ENCODE measurements around the gene SPINK4.

SPINK4 gene

DNA sequence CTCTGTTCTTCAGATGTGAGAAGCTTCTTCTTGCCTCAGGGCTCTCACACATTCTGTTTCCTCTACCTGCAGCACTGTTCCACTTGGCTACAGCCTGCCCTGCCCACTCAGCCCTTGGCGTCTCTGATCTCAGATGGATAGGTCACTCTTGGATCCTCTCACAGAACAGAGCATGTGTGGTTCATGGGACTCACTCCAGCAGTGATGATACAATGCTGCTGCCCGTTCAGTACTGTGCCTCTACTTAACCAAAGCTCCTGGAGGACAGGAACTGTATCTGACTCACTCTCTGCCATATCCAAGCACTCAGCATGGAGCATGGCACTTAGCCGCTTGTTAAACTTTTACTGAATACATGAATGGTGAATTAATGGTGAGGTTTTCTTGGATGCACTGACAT lies 3.4 kb upstream of the SPINK4 start:
- H3K27ac ChIP-seq: no peak overlapping the region
- H3K4me3 ChIP-seq (ENCODE audit: low read depth in 1 of 2, low read length in 1 of 2): no peak overlapping the region
- TF ChIP-seq, protein P1, sequence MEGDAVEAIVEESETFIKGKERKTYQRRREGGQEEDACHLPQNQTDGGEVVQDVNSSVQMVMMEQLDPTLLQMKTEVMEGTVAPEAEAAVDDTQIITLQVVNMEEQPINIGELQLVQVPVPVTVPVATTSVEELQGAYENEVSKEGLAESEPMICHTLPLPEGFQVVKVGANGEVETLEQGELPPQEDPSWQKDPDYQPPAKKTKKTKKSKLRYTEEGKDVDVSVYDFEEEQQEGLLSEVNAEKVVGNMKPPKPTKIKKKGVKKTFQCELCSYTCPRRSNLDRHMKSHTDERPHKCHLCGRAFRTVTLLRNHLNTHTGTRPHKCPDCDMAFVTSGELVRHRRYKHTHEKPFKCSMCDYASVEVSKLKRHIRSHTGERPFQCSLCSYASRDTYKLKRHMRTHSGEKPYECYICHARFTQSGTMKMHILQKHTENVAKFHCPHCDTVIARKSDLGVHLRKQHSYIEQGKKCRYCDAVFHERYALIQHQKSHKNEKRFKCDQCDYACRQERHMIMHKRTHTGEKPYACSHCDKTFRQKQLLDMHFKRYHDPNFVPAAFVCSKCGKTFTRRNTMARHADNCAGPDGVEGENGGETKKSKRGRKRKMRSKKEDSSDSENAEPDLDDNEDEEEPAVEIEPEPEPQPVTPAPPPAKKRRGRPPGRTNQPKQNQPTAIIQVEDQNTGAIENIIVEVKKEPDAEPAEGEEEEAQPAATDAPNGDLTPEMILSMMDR (IDR thresholded peaks at IDR 0.05): no peak
- no peaks in the 10 kb centered on the region for H3K4me1 ChIP-seq (ENCODE audit: control insufficient read depth in 1 of 2, insufficient read depth in 1 of 2, low read depth in 1 of 2, low read length in 1 of 2)
- no peaks in the 10 kb centered on the region for H3K27me3 ChIP-seq
- no peaks in the 10 kb centered on the region for H3K9me3 ChIP-seq
- no peaks in the 10 kb centered on the region for H3K36me3 ChIP-seq

DNA sequence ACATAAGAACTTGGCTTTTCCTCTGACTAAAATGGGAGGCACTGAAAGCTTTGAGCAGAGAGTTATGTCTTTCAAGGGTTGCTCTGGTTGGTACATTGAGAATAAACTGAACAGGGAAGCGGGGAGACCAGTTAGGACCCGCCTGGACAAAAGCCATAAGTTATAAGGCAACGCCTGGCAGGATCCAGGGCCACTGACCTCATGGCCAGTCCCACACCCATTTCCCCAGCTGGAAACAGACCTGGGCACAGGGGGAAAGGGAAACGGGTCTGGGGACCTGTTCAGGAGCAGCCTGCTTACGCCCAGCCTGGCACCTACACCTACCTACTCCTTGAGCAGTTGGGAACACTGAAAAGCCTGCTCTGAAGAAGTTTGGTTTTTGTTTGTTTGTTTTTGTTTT lies 1.3 kb downstream of the SPINK4 start:
- Histone ChIP-seq H3K27me3 (no peaks in the 10 kb centered on the region), H3K4me3 (ENCODE audit: low read depth in 1 of 2, low read length in 1 of 2) (no peak overlapping the region), H3K4me1 (ENCODE audit: control insufficient read depth in 1 of 2, insufficient read depth in 1 of 2, low read depth in 1 of 2, low read length in 1 of 2) (peaks cover 0 to 3% of the 10 kb centered on the region in 2 experiments), H3K9me3 (no peaks in the 10 kb centered on the region), H3K27ac (no peak overlapping the region), H3K36me3 (no peaks in the 10 kb centered on the region)
- TF ChIP-seq, protein P1 (IDR thresholded peaks at IDR 0.05): no peak

DNA sequence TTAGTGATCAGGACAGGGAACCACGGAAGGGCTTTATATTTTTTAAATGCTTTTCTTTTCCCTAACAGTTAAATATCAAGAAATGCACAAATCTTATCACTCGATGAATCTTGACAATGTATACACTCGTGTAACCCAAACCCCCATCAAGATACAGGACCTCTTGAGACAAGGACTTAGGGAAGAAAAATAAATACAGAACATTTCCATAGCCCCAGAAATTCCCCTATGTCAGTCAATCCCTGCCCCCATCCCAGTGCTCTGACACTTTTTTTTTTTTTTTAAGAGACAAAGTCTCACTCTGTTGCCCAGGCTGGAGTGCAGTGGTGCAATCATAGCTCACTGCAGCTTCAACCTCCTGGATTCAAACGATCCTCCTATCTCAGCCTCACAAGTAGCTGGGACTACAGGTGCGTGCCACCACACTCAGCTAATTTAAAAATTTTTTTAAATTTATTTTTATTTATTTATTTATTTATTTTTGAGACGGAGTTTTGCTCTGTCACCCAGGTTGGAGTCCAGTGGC lies 2.7 kb downstream of the SPINK4 start:
- Histone ChIP-seq H3K36me3 (no peaks in the 10 kb centered on the region), H3K27ac (no peak overlapping the region), H3K9me3 (no peaks in the 10 kb centered on the region), H3K4me3 (ENCODE audit: low read depth in 1 of 2, low read length in 1 of 2) (no peak overlapping the region), H3K4me1 (ENCODE audit: control insufficient read depth in 1 of 2, insufficient read depth in 1 of 2, low read depth in 1 of 2, low read length in 1 of 2) (peaks cover 0 to 3% of the 10 kb centered on the region in 2 experiments), H3K27me3 (no peaks in the 10 kb centered on the region)
- TF ChIP-seq, protein P1 (IDR thresholded peaks at IDR 0.05): no peak

DNA sequence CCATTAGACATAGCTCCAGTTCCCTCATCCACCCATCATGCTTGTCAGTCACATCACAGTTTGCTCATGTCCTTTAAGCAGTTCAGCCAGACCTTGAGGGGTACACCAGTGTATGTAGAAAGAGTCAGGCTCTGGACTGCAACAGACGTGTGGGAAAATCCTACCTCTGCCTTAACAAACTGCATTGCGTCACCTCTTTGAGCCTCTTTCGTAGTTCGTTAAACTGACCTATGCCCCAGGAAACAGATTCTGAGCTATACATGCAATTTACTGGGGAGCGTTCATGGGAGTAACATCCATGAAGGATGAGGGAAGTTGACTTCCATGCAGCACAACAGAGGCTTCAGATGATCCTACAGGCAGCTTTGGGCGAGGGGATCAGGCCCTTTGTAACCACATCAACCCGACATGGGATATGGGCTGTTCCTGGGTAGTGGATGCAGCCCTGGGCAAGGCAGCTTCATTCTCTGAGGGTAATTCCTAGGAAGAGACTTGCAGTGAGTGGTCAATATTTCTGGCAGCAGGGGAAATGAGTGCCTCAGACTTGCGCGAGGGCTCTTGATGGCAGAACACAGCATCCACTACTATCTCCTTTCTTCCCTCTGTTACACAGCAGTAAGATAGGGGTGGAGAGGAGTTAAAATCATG lies 4.3 kb downstream of the SPINK4 start:
- no peaks in the 10 kb centered on the region for H3K9me3 ChIP-seq
- TF ChIP-seq, protein P1 (IDR thresholded peaks at IDR 0.05): no peak
- H3K4me3 ChIP-seq (ENCODE audit: low read depth in 1 of 2, low read length in 1 of 2): no peak overlapping the region
- no peaks in the 10 kb centered on the region for H3K27me3 ChIP-seq
- H3K27ac ChIP-seq: no peak overlapping the region
- peaks cover 7% of the 10 kb centered on the region for H3K36me3 ChIP-seq
- H3K4me1 ChIP-seq (ENCODE audit: control insufficient read depth in 1 of 2, insufficient read depth in 1 of 2, low read depth in 1 of 2, low read length in 1 of 2): peaks cover 0 to 3% of the 10 kb centered on the region in 2 experiments

DNA sequence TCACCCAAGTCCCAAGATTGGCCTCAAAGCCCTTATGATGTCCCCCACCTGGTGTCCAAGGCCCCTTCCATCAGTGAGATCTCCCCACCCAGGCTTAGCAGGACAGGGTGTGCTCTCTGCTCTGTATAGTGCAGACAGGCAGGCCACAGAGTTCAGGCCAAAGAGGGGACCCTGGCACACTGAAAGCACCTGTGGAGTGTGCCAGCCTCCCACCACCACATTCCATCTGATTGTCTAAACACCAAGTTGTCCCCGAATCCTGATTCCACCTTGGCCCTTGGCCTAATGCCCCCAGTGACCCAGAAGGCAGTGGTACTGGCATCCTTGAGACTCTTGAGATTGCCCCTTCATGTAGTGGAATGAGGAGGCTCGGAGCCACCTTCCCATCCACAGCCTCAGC lies 5.4 kb downstream of the SPINK4 start:
- Histone ChIP-seq H3K27me3 (no peaks in the 10 kb centered on the region), H3K4me3 (ENCODE audit: low read depth in 1 of 2, low read length in 1 of 2) (no peak overlapping the region), H3K36me3 (peaks cover 13% of the 10 kb centered on the region), H3K27ac (no peak overlapping the region), H3K9me3 (no peaks in the 10 kb centered on the region), H3K4me1 (ENCODE audit: control insufficient read depth in 1 of 2, insufficient read depth in 1 of 2, low read depth in 1 of 2, low read length in 1 of 2) (peaks cover 0 to 3% of the 10 kb centered on the region in 2 experiments)
- TF ChIP-seq, protein P1 (IDR thresholded peaks at IDR 0.05): no peak
